HG03442 (cell line): ENCODE measurements around the gene DSPP.
"Not testable (repeated sequence)": the region's sequence is repeated elsewhere in the genome, so short reads cannot be mapped to it uniquely, and the experiment has no call there.

Experiments used
- ATAC-seq: cut with Tn5 transposase; IDR thresholded peaks from one replicate; pipeline ENCODE4 v1.9.1; 2021; ENCODE audit warnings: mild to moderate bottlenecking, moderate library complexity; ENCODE audit not compliant: unreplicated experiment

The DSPP gene

GRCh38 chr4:87608229-87608628 lies at the start of gene DSPP:
Gene DSPP (plus strand): TSS chr4:87608529. CDS start chr4:87610909, 2,380 bp downstream.
- no peak for ATAC-seq

- peak; percentile 99 for ATAC-seq
Observed at GRCh38 chr4:87559090-87559837, 49.1 kb upstream of the DSPP start.

GRCh38 chr4:87560802-87561201 lies 47.5 kb upstream of the DSPP start:
- no peak for ATAC-seq

- ATAC-seq, result no peak
Observed at GRCh38 chr4:87565746-87566145, 42.6 kb upstream of the DSPP start.

- no peak for ATAC-seq
Observed at GRCh38 chr4:87566276-87566675, 42.1 kb upstream of the DSPP start.

- no peak for ATAC-seq
Observed at GRCh38 chr4:87567191-87567590, 41.1 kb upstream of the DSPP start.

GRCh38 chr4:87570290-87570805 lies 38.0 kb upstream of the DSPP start:
- ATAC-seq, result no peak

GRCh38 chr4:87574376-87574775 lies 34.0 kb upstream of the DSPP start:
- not testable (repeated sequence) for ATAC-seq

- no peak for ATAC-seq
Observed at GRCh38 chr4:87574996-87575395, 33.3 kb upstream of the DSPP start.

GRCh38 chr4:87575408-87575807 lies 32.9 kb upstream of the DSPP start:
- no peak for ATAC-seq

- ATAC-seq, result no peak
Observed at GRCh38 chr4:87575983-87576382, 32.3 kb upstream of the DSPP start.

GRCh38 chr4:87579478-87579877 lies 28.9 kb upstream of the DSPP start:
- ATAC-seq, result no peak

- ATAC-seq, result no peak
Observed at GRCh38 chr4:87580057-87580456, 28.3 kb upstream of the DSPP start.

GRCh38 chr4:87584222-87584908 lies 24.0 kb upstream of the DSPP start:
- ATAC-seq, result no peak

GRCh38 chr4:87589531-87589930 lies 18.8 kb upstream of the DSPP start:
- ATAC-seq, result no peak

- ATAC-seq, result no peak
Observed at GRCh38 chr4:87592124-87592523, 16.2 kb upstream of the DSPP start.

GRCh38 chr4:87601361-87601760 lies 7.0 kb upstream of the DSPP start:
- no peak for ATAC-seq

- ATAC-seq, result no peak
Observed at GRCh38 chr4:87614292-87614890, 6.1 kb downstream of the DSPP start.

GRCh38 chr4:87616268-87616667 lies 7.9 kb downstream of the DSPP start:
- no peak for ATAC-seq

GRCh38 chr4:87620086-87620485 lies 11.8 kb downstream of the DSPP start:
- no peak for ATAC-seq

GRCh38 chr4:87620491-87620890 lies 12.2 kb downstream of the DSPP start:
- ATAC-seq, result no peak

- ATAC-seq, result no peak
Observed at GRCh38 chr4:87622303-87622702, 14.0 kb downstream of the DSPP start.
